Measurements from ENCODE around the gene ATP6V0C.

ATP6V0C gene

GRCh38 chr16:2497116-2497630 is 16.6 kb upstream of the ATP6V0C start:
- DNase-seq (ENCODE audit: low read depth in 1 of 2, low spot score in 1 of 2), result no peak
- H3K4me3 ChIP-seq (replicated peaks; ENCODE audit: insufficient read depth, low read length), result no peak overlapping the region
- no peak for TF ChIP-seq REST (IDR thresholded peaks at IDR 0.05; ENCODE audit: insufficient replicate concordance, low read depth)
- TF ChIP-seq SPI1 (IDR thresholded peaks at IDR 0.05; ENCODE audit: borderline replicate concordance, low read depth), result no peak
- no peak for TF ChIP-seq GABPA (IDR thresholded peaks at IDR 0.05; ENCODE audit: low read depth)
- no peak for TF ChIP-seq CTCF (IDR thresholded peaks at IDR 0.05; ENCODE audit: insufficient read depth, low read length)
- TF ChIP-seq POLR2AphosphoS5 (IDR thresholded peaks at IDR 0.05; ENCODE audit: low read depth), result no peak
- no peak overlapping the region for H3K27ac ChIP-seq (replicated peaks)
- H3K27me3 ChIP-seq (ENCODE audit: insufficient read depth, poor library complexity, severe bottlenecking), result no peaks in the 10 kb centered on the region

- Histone ChIP-seq H3K27ac (replicated peaks) (no peak overlapping the region), H3K4me3 (replicated peaks; ENCODE audit: insufficient read depth, low read length) (no peak overlapping the region), H3K27me3 (ENCODE audit: insufficient read depth, poor library complexity, severe bottlenecking) (no peaks in the 10 kb centered on the region)
- DNase-seq (ENCODE audit: low read depth in 1 of 2, low spot score in 1 of 2), result no peak
- no peak for TF ChIP-seq SPI1 (IDR thresholded peaks at IDR 0.05; ENCODE audit: borderline replicate concordance, low read depth)
- TF ChIP-seq GABPA (IDR thresholded peaks at IDR 0.05; ENCODE audit: low read depth), result no peak
- TF ChIP-seq REST (IDR thresholded peaks at IDR 0.05; ENCODE audit: insufficient replicate concordance, low read depth), result no peak
- TF ChIP-seq POLR2AphosphoS5 (IDR thresholded peaks at IDR 0.05; ENCODE audit: low read depth), result no peak
- no peak for TF ChIP-seq CTCF (IDR thresholded peaks at IDR 0.05; ENCODE audit: insufficient read depth, low read length)
Observed at GRCh38 chr16:2497695-2498484, 15.9 kb upstream of the ATP6V0C start.

- Histone ChIP-seq H3K27me3 (ENCODE audit: insufficient read depth, poor library complexity, severe bottlenecking) (no peaks in the 10 kb centered on the region), H3K4me3 (replicated peaks; ENCODE audit: insufficient read depth, low read length) (no peak overlapping the region), H3K27ac (replicated peaks) (no peak overlapping the region)
- no peak for DNase-seq (ENCODE audit: low read depth in 1 of 2, low spot score in 1 of 2)
- no peak for TF ChIP-seq CTCF (IDR thresholded peaks at IDR 0.05; ENCODE audit: insufficient read depth, low read length)
Observed at GRCh38 chr16:2498531-2499253, 15.1 kb upstream of the ATP6V0C start.
